ENCODE results near the gene GNB1L. TPM values are rescaled to one million over a fixed set of nuclear protein-coding genes. Genes with fewer than 3 reads are reported as not detected.

GNB1L gene
- total and polyA plus RNA-seq, 2 of the 13 experiments (the other 11 are each of a cell fraction or from before 2014, with no cell fraction given), result 2.5 to 7.4 TPM

DNA sequence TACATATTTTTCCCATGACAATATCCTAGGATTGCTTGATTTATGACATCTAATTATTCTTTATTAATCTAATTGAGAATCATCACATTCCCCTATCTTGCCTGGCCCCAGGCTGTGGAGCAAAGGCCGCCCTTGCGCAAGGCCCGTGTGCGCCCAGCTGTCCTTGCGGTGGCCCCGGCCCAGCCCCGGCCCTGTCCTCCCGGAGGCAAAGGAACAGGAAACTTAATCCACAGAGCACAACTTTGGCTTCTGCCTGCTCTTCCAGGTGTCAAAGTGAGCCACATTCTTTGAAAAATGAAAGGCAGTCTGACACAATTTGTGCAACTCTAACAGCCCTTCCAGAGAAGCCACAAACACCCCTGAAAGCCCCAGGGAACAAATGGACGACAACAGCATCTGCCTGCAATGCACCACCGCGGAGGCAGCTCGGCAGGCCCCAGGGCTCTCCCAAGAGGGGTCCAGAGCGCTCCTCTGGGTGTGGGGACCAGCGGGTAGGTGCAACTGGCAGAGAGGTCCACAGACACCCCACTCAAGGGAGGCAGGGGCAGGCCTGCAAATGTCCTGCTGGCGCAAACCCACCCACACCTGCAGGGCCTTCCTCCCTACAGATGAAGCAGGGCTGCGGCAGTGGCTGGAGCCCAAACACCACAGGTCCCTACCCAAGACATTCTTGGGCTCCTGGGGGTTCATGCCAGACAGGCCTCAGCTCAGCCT lies 30.3 kb downstream of the GNB1L start (continued):
- TF ChIP-seq, protein P1, sequence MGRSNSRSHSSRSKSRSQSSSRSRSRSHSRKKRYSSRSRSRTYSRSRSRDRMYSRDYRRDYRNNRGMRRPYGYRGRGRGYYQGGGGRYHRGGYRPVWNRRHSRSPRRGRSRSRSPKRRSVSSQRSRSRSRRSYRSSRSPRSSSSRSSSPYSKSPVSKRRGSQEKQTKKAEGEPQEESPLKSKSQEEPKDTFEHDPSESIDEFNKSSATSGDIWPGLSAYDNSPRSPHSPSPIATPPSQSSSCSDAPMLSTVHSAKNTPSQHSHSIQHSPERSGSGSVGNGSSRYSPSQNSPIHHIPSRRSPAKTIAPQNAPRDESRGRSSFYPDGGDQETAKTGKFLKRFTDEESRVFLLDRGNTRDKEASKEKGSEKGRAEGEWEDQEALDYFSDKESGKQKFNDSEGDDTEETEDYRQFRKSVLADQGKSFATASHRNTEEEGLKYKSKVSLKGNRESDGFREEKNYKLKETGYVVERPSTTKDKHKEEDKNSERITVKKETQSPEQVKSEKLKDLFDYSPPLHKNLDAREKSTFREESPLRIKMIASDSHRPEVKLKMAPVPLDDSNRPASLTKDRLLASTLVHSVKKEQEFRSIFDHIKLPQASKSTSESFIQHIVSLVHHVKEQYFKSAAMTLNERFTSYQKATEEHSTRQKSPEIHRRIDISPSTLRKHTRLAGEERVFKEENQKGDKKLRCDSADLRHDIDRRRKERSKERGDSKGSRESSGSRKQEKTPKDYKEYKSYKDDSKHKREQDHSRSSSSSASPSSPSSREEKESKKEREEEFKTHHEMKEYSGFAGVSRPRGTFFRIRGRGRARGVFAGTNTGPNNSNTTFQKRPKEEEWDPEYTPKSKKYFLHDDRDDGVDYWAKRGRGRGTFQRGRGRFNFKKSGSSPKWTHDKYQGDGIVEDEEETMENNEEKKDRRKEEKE (IDR thresholded peaks at IDR 0.05), result no peak
- TF ChIP-seq ZNF720 (CRISPR knock-in tag; IDR thresholded peaks at IDR 0.05) (no peak), ZBTB42 (CRISPR knock-in tag; IDR thresholded peaks at IDR 0.05) (no peak), ZNF337 (CRISPR knock-in tag; IDR thresholded peaks at IDR 0.05; ENCODE audit: borderline replicate concordance, low read depth) (no peak), DNMT3B (CRISPR knock-in tag; conservative IDR thresholded peaks at IDR 0.05) (no peak), RFXAP (CRISPR knock-in tag; IDR thresholded peaks at IDR 0.05; ENCODE audit: borderline replicate concordance) (0 out of 2 replicates have a peak, but pooled peaks have one; percentile 45), MIXL1 (CRISPR knock-in tag; IDR thresholded peaks at IDR 0.05) (0 out of 2 replicates have a peak, but pooled peaks have one; percentile 28), HOXA9 (CRISPR knock-in tag; IDR thresholded peaks at IDR 0.05; ENCODE audit: borderline replicate concordance) (no peak), TAF15 (IDR thresholded peaks at IDR 0.05; ENCODE audit: low read depth, low read length, poor library complexity, severe bottlenecking) (no peak), RARG (CRISPR knock-in tag; IDR thresholded peaks at IDR 0.05; ENCODE audit: low read depth) (no peak), ZNF460 (CRISPR knock-in tag; IDR thresholded peaks at IDR 0.05; ENCODE audit: borderline replicate concordance) (no peak), PAWR (CRISPR knock-in tag; IDR thresholded peaks at IDR 0.05; ENCODE audit: borderline replicate concordance) (no peak), MTF1 (CRISPR knock-in tag; IDR thresholded peaks at IDR 0.05) (no peak), PHF21A (CRISPR knock-in tag; IDR thresholded peaks at IDR 0.05) (peak; percentile 79)
- TF ChIP-seq, protein P2, sequence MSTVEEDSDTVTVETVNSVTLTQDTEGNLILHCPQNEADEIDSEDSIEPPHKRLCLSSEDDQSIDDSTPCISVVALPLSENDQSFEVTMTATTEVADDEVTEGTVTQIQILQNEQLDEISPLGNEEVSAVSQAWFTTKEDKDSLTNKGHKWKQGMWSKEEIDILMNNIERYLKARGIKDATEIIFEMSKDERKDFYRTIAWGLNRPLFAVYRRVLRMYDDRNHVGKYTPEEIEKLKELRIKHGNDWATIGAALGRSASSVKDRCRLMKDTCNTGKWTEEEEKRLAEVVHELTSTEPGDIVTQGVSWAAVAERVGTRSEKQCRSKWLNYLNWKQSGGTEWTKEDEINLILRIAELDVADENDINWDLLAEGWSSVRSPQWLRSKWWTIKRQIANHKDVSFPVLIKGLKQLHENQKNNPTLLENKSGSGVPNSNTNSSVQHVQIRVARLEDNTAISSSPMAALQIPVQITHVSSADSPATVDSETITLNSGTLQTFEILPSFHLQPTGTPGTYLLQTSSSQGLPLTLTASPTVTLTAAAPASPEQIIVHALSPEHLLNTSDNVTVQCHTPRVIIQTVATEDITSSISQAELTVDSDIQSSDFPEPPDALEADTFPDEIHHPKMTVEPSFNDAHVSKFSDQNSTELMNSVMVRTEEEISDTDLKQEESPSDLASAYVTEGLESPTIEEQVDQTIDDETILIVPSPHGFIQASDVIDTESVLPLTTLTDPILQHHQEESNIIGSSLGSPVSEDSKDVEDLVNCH (CRISPR knock-in tag; IDR thresholded peaks at IDR 0.05), result no peak
- TF ChIP-seq, protein P3, sequence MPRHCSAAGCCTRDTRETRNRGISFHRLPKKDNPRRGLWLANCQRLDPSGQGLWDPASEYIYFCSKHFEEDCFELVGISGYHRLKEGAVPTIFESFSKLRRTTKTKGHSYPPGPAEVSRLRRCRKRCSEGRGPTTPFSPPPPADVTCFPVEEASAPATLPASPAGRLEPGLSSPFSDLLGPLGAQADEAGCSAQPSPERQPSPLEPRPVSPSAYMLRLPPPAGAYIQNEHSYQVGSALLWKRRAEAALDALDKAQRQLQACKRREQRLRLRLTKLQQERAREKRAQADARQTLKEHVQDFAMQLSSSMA (CRISPR knock-in tag; IDR thresholded peaks at IDR 0.05), result 0 out of 2 replicates have a peak, but pooled peaks have one; percentile 29
- TF ChIP-seq, protein P4, sequence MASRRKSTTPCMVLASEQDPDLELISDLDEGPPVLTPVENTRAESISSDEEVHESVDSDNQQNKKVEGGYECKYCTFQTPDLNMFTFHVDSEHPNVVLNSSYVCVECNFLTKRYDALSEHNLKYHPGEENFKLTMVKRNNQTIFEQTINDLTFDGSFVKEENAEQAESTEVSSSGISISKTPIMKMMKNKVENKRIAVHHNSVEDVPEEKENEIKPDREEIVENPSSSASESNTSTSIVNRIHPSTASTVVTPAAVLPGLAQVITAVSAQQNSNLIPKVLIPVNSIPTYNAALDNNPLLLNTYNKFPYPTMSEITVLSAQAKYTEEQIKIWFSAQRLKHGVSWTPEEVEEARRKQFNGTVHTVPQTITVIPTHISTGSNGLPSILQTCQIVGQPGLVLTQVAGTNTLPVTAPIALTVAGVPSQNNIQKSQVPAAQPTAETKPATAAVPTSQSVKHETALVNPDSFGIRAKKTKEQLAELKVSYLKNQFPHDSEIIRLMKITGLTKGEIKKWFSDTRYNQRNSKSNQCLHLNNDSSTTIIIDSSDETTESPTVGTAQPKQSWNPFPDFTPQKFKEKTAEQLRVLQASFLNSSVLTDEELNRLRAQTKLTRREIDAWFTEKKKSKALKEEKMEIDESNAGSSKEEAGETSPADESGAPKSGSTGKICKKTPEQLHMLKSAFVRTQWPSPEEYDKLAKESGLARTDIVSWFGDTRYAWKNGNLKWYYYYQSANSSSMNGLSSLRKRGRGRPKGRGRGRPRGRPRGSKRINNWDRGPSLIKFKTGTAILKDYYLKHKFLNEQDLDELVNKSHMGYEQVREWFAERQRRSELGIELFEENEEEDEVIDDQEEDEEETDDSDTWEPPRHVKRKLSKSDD (CRISPR knock-in tag; IDR thresholded peaks at IDR 0.05; ENCODE audit: low read depth), result no peak
- TF ChIP-seq, protein P5, sequence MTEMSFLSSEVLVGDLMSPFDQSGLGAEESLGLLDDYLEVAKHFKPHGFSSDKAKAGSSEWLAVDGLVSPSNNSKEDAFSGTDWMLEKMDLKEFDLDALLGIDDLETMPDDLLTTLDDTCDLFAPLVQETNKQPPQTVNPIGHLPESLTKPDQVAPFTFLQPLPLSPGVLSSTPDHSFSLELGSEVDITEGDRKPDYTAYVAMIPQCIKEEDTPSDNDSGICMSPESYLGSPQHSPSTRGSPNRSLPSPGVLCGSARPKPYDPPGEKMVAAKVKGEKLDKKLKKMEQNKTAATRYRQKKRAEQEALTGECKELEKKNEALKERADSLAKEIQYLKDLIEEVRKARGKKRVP (CRISPR knock-in tag; IDR thresholded peaks at IDR 0.05), result no peak
- TF ChIP-seq, protein P6, sequence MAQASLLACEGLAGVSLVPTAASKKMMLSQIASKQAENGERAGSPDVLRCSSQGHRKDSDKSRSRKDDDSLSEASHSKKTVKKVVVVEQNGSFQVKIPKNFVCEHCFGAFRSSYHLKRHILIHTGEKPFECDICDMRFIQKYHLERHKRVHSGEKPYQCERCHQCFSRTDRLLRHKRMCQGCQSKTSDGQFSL (CRISPR knock-in tag; IDR thresholded peaks at IDR 0.05), result no peak

Measured in HepG2 (cell line).